Measurements from ENCODE around the gene CACNB4.
A peak's percentile ranks its signal among the peaks of the same experiment; 100 is the strongest.
"Not testable (repeated sequence)": the region's sequence is repeated elsewhere in the genome, so short reads cannot be mapped to it uniquely, and the experiment has no call there.

The CACNB4 gene

GRCh38 chr2:151891566-151892194 is 207.2 kb downstream of the CACNB4 start:
- no peak for DNase-seq

DNA sequence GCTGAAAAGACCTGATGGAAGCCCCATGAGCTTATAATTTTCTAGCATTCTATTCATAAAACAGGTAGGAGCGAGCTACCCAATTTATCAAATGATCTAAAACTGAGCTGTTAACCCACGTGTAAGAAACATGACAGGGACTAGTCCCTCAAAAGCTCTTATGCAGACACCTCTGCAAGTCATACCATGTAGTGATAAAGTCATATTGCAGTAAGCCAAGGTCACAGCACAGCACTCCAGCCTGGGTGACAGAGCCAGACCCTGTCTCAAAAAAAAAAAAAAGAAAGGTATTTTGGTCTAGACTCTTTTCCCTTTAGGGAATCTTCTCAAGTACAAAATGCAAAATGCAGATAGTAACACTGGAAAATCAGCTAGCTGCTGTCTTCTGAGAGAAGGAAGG is 211.7 kb downstream of the CACNB4 start:
- DNase-seq: no peak

DNA sequence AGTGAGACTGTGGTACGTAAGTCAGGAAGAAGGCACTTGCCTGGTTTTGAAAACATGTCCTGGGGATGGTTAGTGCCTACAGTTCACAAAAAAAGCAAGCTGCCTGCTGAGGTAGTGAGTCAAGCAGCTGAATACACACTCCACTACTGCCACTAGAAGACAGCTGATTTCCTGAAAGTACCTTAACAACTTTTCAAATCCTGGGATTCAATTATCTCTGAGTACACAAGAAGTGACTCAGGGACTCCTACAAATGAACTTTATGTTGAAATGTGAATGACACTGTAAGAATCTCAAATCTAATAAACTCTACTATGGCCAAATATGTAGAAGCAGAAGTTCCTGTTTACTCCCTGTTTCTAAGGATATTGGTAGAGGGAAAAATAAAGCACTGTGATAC is 212.6 kb downstream of the CACNB4 start:
- no peak for DNase-seq

DNA sequence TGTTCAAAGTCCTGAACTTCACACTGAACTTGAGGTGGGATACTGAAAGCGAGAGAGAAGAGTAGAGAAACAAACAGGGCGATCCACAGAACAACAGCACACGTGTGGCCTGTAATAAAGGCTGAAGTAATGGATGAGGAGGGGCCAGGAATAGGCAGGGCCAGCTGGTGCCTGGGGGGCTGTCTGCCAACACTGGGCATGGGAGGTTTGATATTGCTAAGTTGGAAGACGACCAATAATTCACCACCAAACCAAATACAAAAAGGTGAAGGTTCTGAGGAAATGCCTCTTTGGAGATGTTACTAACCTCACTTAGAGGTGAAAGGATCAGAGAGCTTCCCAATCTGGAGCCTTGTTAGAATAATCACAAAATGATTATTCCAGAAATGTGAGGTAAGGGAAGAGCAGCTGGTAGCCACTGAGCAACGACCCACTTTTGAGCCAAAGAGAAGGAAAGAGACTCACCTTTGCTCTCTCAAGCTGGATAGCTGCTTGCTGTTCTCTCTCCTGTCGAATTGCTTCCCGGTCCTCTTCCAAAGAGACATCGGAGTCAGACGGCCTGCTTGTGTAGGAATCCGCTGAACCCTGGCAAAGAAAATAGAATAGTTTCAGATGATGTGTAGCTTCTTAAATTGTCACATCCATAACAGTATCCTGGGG is 215.9 kb downstream of the CACNB4 start:
- DNase-seq: no peak

DNA sequence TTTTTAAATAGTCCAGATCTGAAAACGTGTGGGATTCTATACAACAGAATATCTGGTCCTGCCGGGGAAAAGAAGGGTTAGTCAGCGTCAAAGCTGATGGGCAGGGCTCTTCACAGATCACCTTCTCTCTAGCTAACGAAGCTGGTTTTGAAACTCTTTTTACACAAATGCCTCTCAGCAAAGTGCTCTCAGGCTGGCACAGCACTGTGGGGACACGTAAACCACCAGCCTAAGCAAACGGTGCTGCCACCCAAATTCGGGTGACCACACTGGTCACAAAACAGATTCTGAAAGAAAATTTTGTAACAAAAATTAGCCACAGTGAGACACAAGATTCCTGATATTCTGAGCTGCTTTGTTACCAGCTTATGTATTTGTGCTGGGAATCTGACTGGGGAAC is 217.5 kb downstream of the CACNB4 start:
- no peak for DNase-seq

DNA sequence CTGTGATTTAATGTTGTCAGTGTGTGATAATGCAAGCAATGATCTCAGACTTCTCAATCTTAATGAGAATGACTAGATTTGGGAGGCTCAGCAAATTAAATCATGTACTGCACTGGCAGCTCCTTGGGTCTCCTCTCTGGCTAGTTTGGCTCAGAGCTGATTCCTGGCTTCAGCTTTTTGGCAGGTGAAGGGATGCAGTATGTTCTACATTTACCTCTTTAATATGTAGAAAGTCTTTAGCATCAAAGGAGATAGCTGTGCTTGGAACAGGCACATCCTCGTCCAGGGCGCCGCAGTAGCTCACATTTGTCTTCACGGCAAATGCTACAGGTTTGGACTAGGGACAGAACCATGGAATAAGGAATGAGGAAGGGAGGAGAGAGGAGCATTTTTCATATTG is 218.3 kb downstream of the CACNB4 start:
- no peak for DNase-seq

- DNase-seq: peak; percentile 19
These were observed 219.9 kb downstream of the CACNB4 start for GRCh38 chr2:151878655-151879563.

- no peak for DNase-seq
These were observed 220.6 kb downstream of the CACNB4 start for GRCh38 chr2:151878204-151878603.

DNA sequence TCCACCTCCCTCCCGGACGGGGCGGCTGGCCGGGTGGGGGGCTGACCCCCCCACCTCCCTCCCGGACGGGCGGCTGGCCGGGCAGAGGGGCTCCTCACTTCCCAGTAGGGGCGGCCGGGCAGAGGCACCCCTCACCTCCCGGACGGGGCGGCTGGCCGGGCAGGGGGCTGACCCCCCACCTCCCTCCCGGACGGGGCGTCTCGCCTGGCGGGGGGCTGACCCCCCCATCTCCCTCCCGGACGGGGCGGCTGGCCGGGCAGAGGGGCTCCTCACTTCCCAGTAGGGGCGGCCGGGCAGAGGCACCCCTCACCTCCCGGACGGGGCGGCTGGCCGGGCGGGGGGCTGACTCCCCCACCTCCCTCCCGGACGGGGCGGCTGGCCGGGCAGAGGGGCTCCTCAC is 223.2 kb downstream of the CACNB4 start:
- not testable (repeated sequence) for DNase-seq

GRCh38 chr2:151872463-151872862 is 226.4 kb downstream of the CACNB4 start:
- peak; percentile 6 for DNase-seq

GRCh38 chr2:151869291-151869690 is 229.6 kb downstream of the CACNB4 start:
- no peak for DNase-seq

- no peak for DNase-seq
These were observed 236.1 kb downstream of the CACNB4 start for GRCh38 chr2:151862700-151863099.

DNA sequence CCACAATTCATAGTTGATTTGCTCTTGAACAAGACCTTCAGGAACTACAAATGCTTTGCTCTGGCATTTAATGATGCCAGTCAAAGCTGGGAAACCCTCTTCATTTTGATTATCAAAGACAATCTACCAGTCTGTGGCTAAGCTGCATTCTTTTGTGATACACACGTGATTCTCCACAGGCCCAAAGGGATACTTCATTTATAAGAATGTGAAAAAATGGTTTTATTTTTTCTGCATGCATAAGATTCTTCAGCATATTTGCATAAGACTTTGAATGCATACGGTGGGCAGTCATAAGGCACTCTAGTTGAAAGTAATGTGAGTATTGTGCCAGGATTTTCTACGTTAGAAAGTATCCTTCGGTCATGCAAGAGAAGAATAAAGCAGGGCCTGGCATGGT is 237.7 kb downstream of the CACNB4 start:
- no peak for DNase-seq

DNA sequence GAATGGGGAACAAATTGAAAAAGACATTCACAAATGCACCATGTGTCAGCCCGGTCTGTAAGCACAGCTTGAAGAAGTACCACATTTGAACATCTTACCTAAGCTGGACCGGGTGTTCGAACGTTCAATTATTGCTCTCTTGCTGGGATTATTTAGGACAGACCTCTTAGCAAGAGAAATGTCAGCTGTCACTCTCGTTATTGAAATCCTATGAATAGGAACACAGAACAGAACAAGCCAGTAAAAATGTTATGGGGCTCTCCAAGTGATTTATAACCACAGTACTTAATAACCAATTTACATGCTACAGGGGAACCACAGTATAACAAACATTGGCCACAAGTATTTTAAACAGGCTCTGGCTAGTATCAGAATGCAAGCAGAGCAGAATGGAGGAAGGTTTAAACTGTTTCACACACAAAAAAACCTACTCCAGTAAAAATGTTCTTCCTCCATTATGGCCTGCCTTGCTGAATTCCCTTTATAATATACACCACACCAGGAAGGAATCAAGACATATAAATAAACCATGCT is 238.2 kb downstream of the CACNB4 start:
- DNase-seq: peak; percentile 14

DNA sequence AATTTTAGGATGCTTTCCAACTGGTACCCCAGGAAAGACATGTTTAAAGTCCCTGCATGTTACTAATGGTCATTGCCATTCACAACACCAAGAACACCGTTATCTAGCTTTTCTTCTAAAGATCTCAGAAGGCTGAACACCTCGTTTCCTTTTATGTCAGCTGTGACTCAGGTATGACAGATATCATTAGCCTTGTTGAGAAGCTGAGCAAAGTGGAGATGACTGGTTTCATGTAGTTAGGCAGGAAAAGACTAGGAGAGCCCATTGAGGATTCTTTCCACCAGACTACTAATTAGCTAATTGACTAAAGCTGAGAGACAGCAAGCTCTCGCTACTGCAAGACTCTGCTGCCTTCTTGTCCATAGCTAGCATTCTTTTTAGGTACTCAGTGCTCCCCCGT is 238.6 kb downstream of the CACNB4 start:
- no peak for DNase-seq

DNA sequence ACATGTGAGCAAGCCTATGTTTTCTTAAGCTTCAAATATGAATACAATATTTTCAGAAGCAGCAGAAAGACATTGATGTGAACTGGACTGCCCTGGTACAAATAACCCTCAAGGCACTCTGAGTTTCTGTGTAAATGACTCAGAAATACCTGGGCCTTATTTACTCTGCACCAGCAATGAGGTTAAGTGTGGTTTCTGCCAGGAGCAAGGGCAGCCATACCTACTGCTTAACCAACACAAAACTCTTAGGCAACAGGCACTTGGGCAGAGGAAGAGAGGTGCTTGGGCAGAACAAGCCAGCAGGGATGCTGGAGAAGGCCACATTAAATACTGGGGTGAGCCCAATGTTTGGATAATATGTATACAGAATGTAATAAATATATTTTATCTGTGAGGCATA is 241.2 kb downstream of the CACNB4 start:
- DNase-seq: no peak

GRCh38 chr2:151855111-151855510 is 243.7 kb downstream of the CACNB4 start:
- no peak for DNase-seq

GRCh38 chr2:151853070-151853758 is 245.6 kb downstream of the CACNB4 start:
- DNase-seq: no peak

DNA sequence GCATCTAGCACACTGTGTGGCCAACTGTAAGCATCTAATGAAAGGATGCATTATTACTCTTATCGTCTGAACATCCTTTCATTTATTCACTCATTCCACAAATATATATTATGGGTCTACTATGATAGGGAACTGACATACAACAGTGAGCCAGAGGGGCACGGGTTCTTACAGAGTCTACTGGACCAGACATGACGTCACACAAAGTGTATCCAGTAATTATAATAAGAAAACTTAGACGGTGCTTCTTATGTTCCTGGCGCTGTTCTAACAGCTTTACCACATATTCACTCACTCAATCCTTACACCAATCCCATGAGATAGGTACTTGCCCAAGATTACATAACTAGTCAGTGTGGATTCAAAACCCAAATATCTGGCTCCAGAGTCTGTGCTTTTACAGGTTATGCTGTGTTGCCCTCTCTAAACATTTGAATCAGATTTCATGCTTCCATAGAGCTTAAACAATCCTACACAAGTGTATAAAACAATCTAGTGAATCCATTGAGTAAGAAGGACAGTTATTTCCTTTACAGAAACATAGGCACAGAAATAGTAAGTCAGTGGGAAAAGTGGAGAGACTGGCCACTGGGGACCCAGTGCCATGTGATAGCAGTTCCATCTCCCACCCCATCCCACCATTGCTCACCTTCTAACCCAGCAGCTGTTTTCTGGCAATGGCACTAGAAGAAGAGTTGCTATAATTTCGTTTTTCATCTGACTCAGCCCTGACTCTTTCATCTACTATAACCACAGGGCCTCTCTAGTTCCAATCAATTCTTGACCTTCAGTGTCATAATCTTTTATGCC is 246.4 kb downstream of the CACNB4 start:
- DNase-seq: no peak

DNA sequence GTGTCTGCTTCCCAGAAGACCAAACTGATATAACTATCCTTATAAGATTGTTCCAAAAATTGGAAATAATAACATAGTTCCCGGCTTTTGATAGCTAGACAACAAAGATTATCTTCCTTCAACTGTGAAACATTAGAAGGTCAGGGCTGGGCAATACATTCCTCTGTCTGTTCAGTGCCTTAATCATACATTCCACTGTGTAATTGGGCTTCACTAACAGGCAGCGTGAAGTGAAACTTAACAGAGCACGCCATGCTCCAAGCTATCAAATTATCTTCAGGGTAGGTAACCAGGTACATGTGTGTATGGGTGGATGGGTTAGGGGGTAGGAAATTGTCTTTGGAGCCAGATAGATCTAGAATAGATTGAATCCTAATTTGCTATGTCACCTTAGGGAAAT is 247.1 kb downstream of the CACNB4 start:
- DNase-seq: no peak

- DNase-seq: no peak
These were observed 249.3 kb downstream of the CACNB4 start for GRCh38 chr2:151849413-151850010.

DNA sequence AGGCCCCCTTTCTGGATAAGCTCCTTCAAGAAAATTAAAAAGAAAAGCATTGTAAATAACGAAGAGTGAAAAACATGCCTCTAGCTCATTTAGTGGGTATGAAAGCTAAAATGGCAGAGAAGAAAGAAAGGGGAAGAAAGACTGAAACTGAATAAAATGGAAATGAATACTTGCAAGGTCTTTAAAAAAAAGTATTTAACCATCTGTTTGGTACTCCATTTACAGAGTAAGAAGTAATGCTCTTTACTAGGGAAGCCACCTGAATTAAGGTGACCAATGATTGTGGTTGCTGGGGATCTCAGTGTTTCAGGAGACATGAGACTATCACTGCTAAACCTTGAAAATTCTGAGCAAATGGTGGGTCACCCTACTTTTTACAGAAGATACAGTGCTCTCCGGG is 253.0 kb downstream of the CACNB4 start:
- no peak for DNase-seq
